Thymus (tissue), 11 donors: ENCODE measurements around the gene SIPA1L3. TPM values are rescaled to one million over a fixed set of nuclear protein-coding genes. Genes with fewer than 3 reads are reported as not detected.
"Not testable (repeated sequence)": the region's sequence is repeated elsewhere in the genome, so short reads cannot be mapped to it uniquely, and the experiment has no call there.

ENCODE experiments used
- DNase-seq, 9 donors: peaks; one replicate each; pipeline ENCODE4 v3.0.0-alpha.2; 2013; ENCODE audit warnings: low spot score in 9 of 9, low read depth in 6 of 9, missing footprints in 1 of 9
- H3K27ac ChIP-seq, 2 donors: one replicate each; pipeline ENCODE4 v1.5.1; 2013; ENCODE audit warnings: control low read depth in 1 of 2, low read depth in 1 of 2, low read length in 1 of 2, mild to moderate bottlenecking in 1 of 2, moderate library complexity in 1 of 2
- H3K27me3 ChIP-seq, 2 donors: one replicate each; pipeline ENCODE4 v1.5.1; 2013; ENCODE audit warnings: low read length in 1 of 2; ENCODE audit not compliant: control insufficient read depth in 2 of 2, insufficient read depth in 1 of 2
- H3K36me3 ChIP-seq, 2 donors: one replicate each; pipeline ENCODE4 v1.5.1; 2013; ENCODE audit warnings: low read length in 1 of 2, mild to moderate bottlenecking in 1 of 2, moderate library complexity in 1 of 2; ENCODE audit not compliant: control insufficient read depth in 2 of 2, insufficient read depth in 2 of 2
- H3K4me1 ChIP-seq, 2 donors: one replicate each; pipeline ENCODE4 v1.5.1; 2013; ENCODE audit warnings: low read length in 2 of 2; ENCODE audit not compliant: control insufficient read depth in 2 of 2, insufficient read depth in 2 of 2
- H3K4me3 ChIP-seq, 2 donors: one replicate each; pipeline ENCODE4 v1.5.1; 2013; ENCODE audit warnings: low read length in 2 of 2, control low read depth in 1 of 2, mild to moderate bottlenecking in 1 of 2
- H3K9me3 ChIP-seq, 2 donors: one replicate each; pipeline ENCODE4 v1.5.1; 2013; ENCODE audit warnings: low read length in 1 of 2, mild to moderate bottlenecking in 1 of 2; ENCODE audit not compliant: control insufficient read depth in 2 of 2, insufficient read depth in 1 of 2
- WGBS: extraction: QIAGEN DNeasy Blood & Tissue Kit; methylation state at CpG from one replicate; pipeline ENCODE4 v1.1.7; 2013; 5-methylcytosine and 5-hydroxymethylcytosine counted together
- polyA plus RNA-seq: library from polyadenylated mRNA; stranded (reverse); fragments of 200-250 nt; gene quantifications from one replicate; pipeline ENCODE4 v1.2.3, GENCODE V29; 2013
- total RNA-seq: library from RNA; stranded (reverse); fragments of 120-200 nt; gene quantifications from one replicate; pipeline ENCODE4 v1.2.4, GENCODE V29; 2013
- donor health status: healthy.

The SIPA1L3 gene
- total and polyA plus RNA-seq, 2 donors: 5.0 to 6.0 TPM

- WGBS: 96% methylated on average over 7 of the region's 7 CpGs
- no peak for DNase-seq
- Histone ChIP-seq H3K36me3 (no peaks in the 10 kb centered on the region), H3K4me1 (peaks cover 0 to 5% of the 10 kb centered on the region in 2 donors), H3K27ac (no peak overlapping the region), H3K27me3 (no peaks in the 10 kb centered on the region), H3K4me3 (no peak overlapping the region), H3K9me3 (no peaks in the 10 kb centered on the region)
Measured at GRCh38 chr19:38064661-38065425, 157.8 kb downstream of the SIPA1L3 start.

DNA sequence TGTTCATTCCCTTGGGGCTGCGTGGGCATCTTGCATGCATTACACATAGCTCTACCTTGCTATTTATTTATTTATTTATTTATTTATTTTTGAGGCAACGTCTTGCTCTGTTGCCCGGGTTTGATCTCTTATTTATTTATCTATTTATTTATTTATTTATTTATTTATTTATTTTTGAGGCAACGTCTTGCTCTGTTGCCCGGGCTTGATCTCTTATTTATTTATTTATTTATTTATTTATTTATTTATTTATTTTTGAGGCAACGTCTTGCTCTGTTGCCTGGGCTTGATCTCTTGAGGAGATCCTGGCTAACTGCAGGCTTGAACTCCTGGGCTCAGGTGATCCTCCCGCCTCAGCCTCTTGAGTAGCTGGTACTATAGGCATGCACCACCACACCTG, 158.8 kb downstream of the SIPA1L3 start:
- WGBS: 97% methylated on average over 7 of the region's 7 CpGs
- not testable (repeated sequence) for H3K4me1 ChIP-seq, H3K27me3 ChIP-seq, DNase-seq, H3K9me3 ChIP-seq, H3K36me3 ChIP-seq, H3K4me3 ChIP-seq, H3K27ac ChIP-seq

DNA sequence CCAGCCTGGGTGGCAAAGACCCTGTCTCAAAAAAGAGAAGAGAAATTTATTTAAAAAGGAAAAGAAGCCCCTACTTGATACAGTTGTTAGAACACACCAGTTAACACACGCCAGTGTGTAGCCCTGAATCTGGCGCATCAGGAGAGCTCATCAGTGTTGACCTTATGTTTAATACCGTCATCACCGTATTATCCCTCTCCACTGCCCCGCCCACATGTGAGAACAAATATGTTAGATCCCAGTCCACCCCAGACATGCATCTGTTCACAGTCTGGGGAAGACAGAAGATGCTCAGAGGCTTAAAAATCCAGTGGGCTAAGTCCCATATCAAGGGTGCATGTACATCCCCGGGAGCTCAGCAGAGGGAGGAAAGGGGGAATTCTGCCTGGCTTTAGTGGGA, 161.8 kb downstream of the SIPA1L3 start:
- 89% methylated on average over 6 of the region's 6 CpGs for WGBS
- no peaks in the 10 kb centered on the region for H3K36me3 ChIP-seq
- H3K4me3 ChIP-seq: no peak overlapping the region
- DNase-seq: no peak
- no peak overlapping the region for H3K27ac ChIP-seq
- H3K9me3 ChIP-seq: no peaks in the 10 kb centered on the region
- no peaks in the 10 kb centered on the region for H3K27me3 ChIP-seq
- no peaks in the 10 kb centered on the region for H3K4me1 ChIP-seq

GRCh38 chr19:38070573-38070972, 163.6 kb downstream of the SIPA1L3 start:
- Histone ChIP-seq H3K27me3 (no peaks in the 10 kb centered on the region), H3K4me3 (no peak overlapping the region), H3K9me3 (no peaks in the 10 kb centered on the region), H3K27ac (no peak overlapping the region), H3K4me1 (no peaks in the 10 kb centered on the region), H3K36me3 (no peaks in the 10 kb centered on the region)
- DNase-seq: no peak
- WGBS: 77% methylated on average over 3 of the region's 3 CpGs

DNA sequence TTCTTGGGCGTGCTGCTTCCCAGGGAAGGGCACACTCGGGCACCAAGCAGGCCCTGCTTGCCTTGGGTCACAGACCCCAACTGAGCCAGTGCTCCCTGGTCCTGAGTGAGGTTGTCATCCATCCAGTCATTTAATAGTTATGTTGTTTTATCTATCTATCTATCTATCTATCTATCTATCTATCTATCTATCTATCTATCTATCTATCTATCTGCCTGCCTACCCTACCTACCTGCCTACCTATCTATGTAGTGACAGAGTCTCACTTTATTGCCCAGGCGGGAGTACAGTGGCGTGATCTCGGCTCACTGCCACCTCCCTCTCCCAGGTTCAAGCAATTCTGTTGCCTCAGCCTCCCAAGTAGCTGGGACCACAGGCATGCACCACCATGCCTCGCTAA, 164.0 kb downstream of the SIPA1L3 start:
- not testable (repeated sequence) for H3K27me3 ChIP-seq, H3K27ac ChIP-seq, H3K9me3 ChIP-seq, DNase-seq, H3K4me1 ChIP-seq, H3K36me3 ChIP-seq, H3K4me3 ChIP-seq
- WGBS: 97% methylated on average over 6 of the region's 6 CpGs

GRCh38 chr19:38071647-38072046, 164.6 kb downstream of the SIPA1L3 start:
- H3K9me3 ChIP-seq: no peaks in the 10 kb centered on the region
- H3K4me3 ChIP-seq: no peak overlapping the region
- H3K27ac ChIP-seq: no peak overlapping the region
- 98% methylated on average over 5 of the region's 5 CpGs for WGBS
- H3K4me1 ChIP-seq: no peaks in the 10 kb centered on the region
- no peaks in the 10 kb centered on the region for H3K27me3 ChIP-seq
- H3K36me3 ChIP-seq: no peaks in the 10 kb centered on the region
- DNase-seq: no peak

GRCh38 chr19:38072776-38073750, 166.1 kb downstream of the SIPA1L3 start:
- Histone ChIP-seq H3K27ac (no peak overlapping the region), H3K4me3 (no peak overlapping the region), H3K9me3 (no peaks in the 10 kb centered on the region), H3K4me1 (no peaks in the 10 kb centered on the region), H3K36me3 (no peaks in the 10 kb centered on the region), H3K27me3 (no peaks in the 10 kb centered on the region)
- no peak for DNase-seq
- WGBS: 97% methylated on average over 18 of the region's 18 CpGs

DNA sequence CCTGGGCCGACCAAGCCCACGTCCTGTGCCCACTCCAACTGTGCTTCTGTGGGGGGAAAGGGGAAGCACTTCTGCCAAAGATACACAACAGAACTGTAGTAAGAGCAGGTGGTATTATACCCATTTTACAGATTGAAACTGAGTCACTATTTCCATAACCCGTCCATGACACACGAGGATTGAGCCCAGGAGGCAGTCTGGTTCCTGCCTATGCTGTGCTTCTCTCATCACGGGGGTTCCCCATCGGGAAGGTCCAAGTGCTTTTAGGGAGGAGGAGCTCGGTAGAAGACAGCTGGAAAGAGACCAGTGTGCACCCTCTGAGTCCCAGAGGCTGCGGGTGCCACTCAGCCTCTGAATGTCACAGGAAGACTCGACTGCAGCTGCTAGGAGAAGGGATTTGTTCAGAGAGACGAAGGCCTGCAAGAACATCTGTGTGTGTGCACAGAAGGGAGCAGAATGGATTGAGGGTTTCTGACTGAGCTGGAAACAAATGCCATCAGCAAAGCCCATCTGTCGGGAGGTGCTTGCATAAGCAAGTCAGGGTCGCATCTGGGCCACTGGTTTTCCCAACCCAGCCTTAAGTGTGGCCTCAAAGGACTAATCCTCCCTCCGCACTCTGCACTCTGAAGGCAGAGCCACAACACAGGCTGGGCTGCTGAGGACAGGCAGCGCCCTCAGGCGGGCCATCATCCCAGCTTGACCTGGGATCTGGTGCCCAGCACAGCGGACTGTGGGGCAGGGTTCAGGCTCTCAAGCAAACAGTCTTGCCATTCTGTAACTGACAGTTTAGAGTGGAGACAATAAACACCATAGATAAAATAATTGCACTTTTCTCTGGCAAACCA, 167.1 kb downstream of the SIPA1L3 start:
- DNase-seq: no peak
- H3K9me3 ChIP-seq: no peaks in the 10 kb centered on the region
- H3K4me3 ChIP-seq: no peak overlapping the region
- no peak overlapping the region for H3K27ac ChIP-seq
- H3K27me3 ChIP-seq: no peaks in the 10 kb centered on the region
- H3K4me1 ChIP-seq: no peaks in the 10 kb centered on the region
- H3K36me3 ChIP-seq: no peaks in the 10 kb centered on the region
- WGBS: 97% methylated on average over 16 of the region's 16 CpGs
